ENCODE measurements around the gene ABCG1. TPM values are rescaled to one million over a fixed set of nuclear protein-coding genes. Genes with fewer than 3 reads are reported as not detected.

Gene ABCG1
- total and polyA plus RNA-seq, 2 donors (not counting 3 experiments of a cell fraction or from before 2014, with no cell fraction given), result 6.7 to 19.6 TPM

- Histone ChIP-seq H3K9me3 (replicated peaks; ENCODE audit: control insufficient read depth, insufficient read depth, low read length) (no peaks in the 10 kb centered on the region), H2AFZ (ENCODE audit: low read depth, low read length) (peak overlapping the region; percentile 77), H3K27ac (ENCODE audit: insufficient read depth, low read depth, low read length) (peak overlapping the region; percentile 74), H3K9ac (replicated peaks; ENCODE audit: extremely low read depth, insufficient read depth, low read length) (peak overlapping the region; percentile 67), H3K4me1 (ENCODE audit: control insufficient read depth, extremely low read depth, insufficient read depth, low read length) (peaks cover 26% of the 10 kb centered on the region), H3K27me3 (ENCODE audit: control insufficient read depth in 2 of 2, insufficient read depth in 2 of 2, low read length in 2 of 2) (peaks cover 0 to 7% of the 10 kb centered on the region in 2 experiments), H3K79me2 (ENCODE audit: control insufficient read depth, insufficient read depth, low read length) (no peaks in the 10 kb centered on the region), H3K4me2 (ENCODE audit: insufficient read depth, low read length) (peak overlapping the region; percentile 56), H3K4me3 (replicated peaks in 1 of 3; ENCODE audit: insufficient read depth in 1 of 3, low read depth in 1 of 3, low read length in 3 of 3) (peak overlapping the region in 2 of 3 experiments; percentile 29 to 47), H3K36me3 (ENCODE audit: control insufficient read depth in 2 of 2, extremely low read depth in 1 of 2, insufficient read depth in 2 of 2, low read length in 2 of 2) (no peaks in the 10 kb centered on the region), H4K20me1 (replicated peaks; ENCODE audit: control insufficient read depth, extremely low read depth, insufficient read depth, low read length) (no peaks in the 10 kb centered on the region), H3K9me1 (replicated peaks; ENCODE audit: control insufficient read depth, extremely low read depth, insufficient read depth, low read length) (no peaks in the 10 kb centered on the region)
- ChIA-PET CTCF (interaction anchor here (0.6 to 2.2 kb wide), 9 partner anchors 8 to 90 kb away, joined by 3 to 29 read pairs (median 4); partner anchors contain the start of gene ABCG1), POLR2A (no interaction called here)
- BruUV-seq (replicated peaks), result no TSS peak
- no peak for TF ChIP-seq POLR2A (IDR thresholded peaks at IDR 0.05; ENCODE audit: low read depth, low read length)
- no peak for TF ChIP-seq FOS (IDR thresholded peaks at IDR 0.05; ENCODE audit: borderline replicate concordance, insufficient read depth, low read length)
- no peak for TF ChIP-seq MYC (IDR thresholded peaks at IDR 0.05; ENCODE audit: low read depth, low read length)
- no peak for TF ChIP-seq JUN (IDR thresholded peaks at IDR 0.05; ENCODE audit: borderline replicate concordance, insufficient read depth, insufficient read length, low read depth)
- no peak for TF ChIP-seq POLR2AphosphoS5 (IDR thresholded peaks at IDR 0.05; ENCODE audit: insufficient read depth, low read depth, low read length)
- TF ChIP-seq CTCF (IDR thresholded peaks at IDR 0.05; ENCODE audit: extremely low read depth in 1 of 2, insufficient read depth in 1 of 2, low read depth in 1 of 2, low read length in 2 of 2), result no peak
- FAIRE-seq (peak; percentile 76), DNase-seq (ENCODE audit: low read depth, low spot score) (peak; percentile 52)
- dilution Hi-C loops (cut with MboI; ENCODE audit: extremely low pct_ligation_motif_present, low sequenced_read_pairs) (no loop called here), intact Hi-C loops (cut with micrococcal nuclease) (loop anchor here (1.0 kb wide), 1 partner anchor 41 kb away; no protein-coding TSS in a partner anchor)
Observed at GRCh38 chr21:42234464-42235241, 15.7 kb downstream of the ABCG1 start.

Measured in endothelial cell of umbilical vein (primary cell).